Lower leg skin (tissue), 3 donors: ENCODE results near the gene HSPG2.
"Not testable (repeated sequence)": the region's sequence is repeated elsewhere in the genome, so short reads cannot be mapped to it uniquely, and the experiment has no call there.

Source experiments
- CTCF ChIP-seq, 3 donors: fragments of 450-650 bp; IDR thresholded peaks; one replicate each; pipeline ENCODE4 v1.5.1; 2016; ENCODE audit warnings: antibody characterized with exemption in 3 of 3, mild to moderate bottlenecking in 3 of 3, moderate library complexity in 2 of 3
- POLR2A ChIP-seq, 2 donors: fragments of 450-650 bp; IDR thresholded peaks; one replicate each; pipeline ENCODE4 v1.6.1; 2016 to 2017; ENCODE audit warnings: antibody characterized with exemption in 2 of 2, mild to moderate bottlenecking in 1 of 2, moderate library complexity in 1 of 2

DNA sequence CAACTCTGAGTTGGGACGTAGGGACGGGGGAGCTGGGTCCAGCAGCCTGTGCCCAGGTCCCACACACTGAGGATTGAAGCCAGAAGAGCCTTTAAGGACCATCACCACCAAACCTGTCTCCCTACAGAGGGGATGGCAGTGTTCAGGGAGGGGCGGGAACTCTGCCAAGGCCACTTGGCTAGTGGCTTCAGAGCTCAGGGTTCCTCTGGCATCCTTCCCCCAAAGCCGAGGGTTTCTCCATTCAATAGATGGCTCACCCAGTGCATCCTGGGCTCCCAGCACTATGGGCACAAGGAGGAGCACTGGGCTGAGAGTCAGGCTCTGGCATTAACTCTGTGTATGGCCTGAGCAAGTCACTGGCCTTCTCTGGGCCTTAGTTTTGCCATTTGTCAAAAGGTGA lies 44.1 kb upstream of the HSPG2 start:
- not testable (repeated sequence) for TF ChIP-seq CTCF, POLR2A (IDR thresholded peaks at IDR 0.05)
